Pancreas (tissue), 10 donors: ENCODE data around the gene HMX1. TPM values are rescaled to one million over a fixed set of nuclear protein-coding genes. Genes with fewer than 3 reads are reported as not detected.
A peak's percentile ranks its signal among the peaks of the same experiment; 100 is the strongest.

ENCODE experiments used
- ATAC-seq, 4 donors: fragments of 200-7000 bp; cut with Tn5 transposase; one replicate each; pipeline versions ENCODE4 v1.8.0 to v1.9.1; 2020; ENCODE audit warnings: mild to moderate bottlenecking in 4 of 4, moderate library complexity in 4 of 4
- DNase-seq, 6 donors: peaks; one replicate each; pipeline ENCODE4 v3.0.0-alpha.2; 2020
- FAIRE-seq: peaks from 2 replicates; lab custom pipeline; 2012; peaks lifted over from hg19 to GRCh38; lab: Jason Lieb, UNC
- H3K27ac ChIP-seq, 4 donors: fragments of 200-600 bp; sonication (generic); 1 replicate in 3 of 4; 2 replicates in 1 of 4; pipeline versions ENCODE4 v1.5.0 to v1.8.0; 2020
- H3K27me3 ChIP-seq, 4 donors: fragments of 200-600 bp; one replicate each; pipeline ENCODE4 v1.8.0; 2021
- H3K36me3 ChIP-seq, 3 donors: fragments of 200-600 bp; sonication (generic) in 1 of 3; one replicate each; pipeline versions ENCODE4 v1.5.0 to v1.8.0; 2020 to 2021
- H3K4me1 ChIP-seq, 3 donors: fragments of 200-600 bp; one replicate each; pipeline ENCODE4 v1.8.0; 2021
- H3K4me3 ChIP-seq, 4 donors: fragments of 200-600 bp; sonication (generic) in 2 of 4; one replicate each; pipeline versions ENCODE4 v1.5.0 to v1.8.0; 2020 to 2021
- H3K9me3 ChIP-seq, 4 donors: fragments of 200-600 bp; one replicate each; pipeline ENCODE4 v1.8.0; 2021
- CTCF ChIP-seq, 4 donors: fragments of 200-600 bp; sonication (generic) in 3 of 4; IDR thresholded peaks; one replicate each; pipeline versions ENCODE4 v1.5.0 to v1.8.0; 2021; ENCODE audit warnings: antibody characterized with exemption in 4 of 4
- WGBS, 2 donors: extraction: QIAGEN DNeasy Blood & Tissue Kit; methylation state at CpG; one replicate each; pipeline ENCODE4 v1.1.7; 2013; 5-methylcytosine and 5-hydroxymethylcytosine counted together
- intact Hi-C, 3 donors: fragments of 100-400 bp; cut with DNase I; formaldehyde crosslinking; loops; one replicate each; pipeline versions ENCODE4 v1.11.1 to v1.14.2; 2022
- polyA plus RNA-seq, 2 donors: library from polyadenylated mRNA; stranded (reverse); fragments of 200-250 nt; gene quantifications; one replicate each; pipeline ENCODE4 v1.2.3, GENCODE V29; 2013
- total RNA-seq, 6 donors: library from RNA; stranded (reverse); fragmentation: NEBNext Ultra II Directional in 4 of 6; extraction: Animal tissue kit (Norgen Biotek cat#: 25700) in 4 of 6; gene quantifications; one replicate each; pipeline versions ENCODE4 v1.2.1 to v1.2.4, GENCODE V29; 2021 to 2023
- donor health status: healthy with polysubstance abuse.
- donor health status: DM: no; HTN: no; CAD: no; lungs with moderate emphysema.
- donor health status: DM: no; HTN: no; CAD: no.
- donor health status: control.
- donor health status: control.
- donor health status: Bipolar disorder and iron deficiency.
- donor health status: DM: yes; HTN: yes; CAD: no.
- donor health status: DM: no; HTN: no; CAD: no.
- donor health status: DM: no; HTN: no; CAD: no.
- donor health status: DM: yes; HTN: yes; CAD: no.

The HMX1 gene
- total and polyA plus RNA-seq, 8 donors = not detected

- intact Hi-C loops = no loop called here
- no peaks in the 10 kb centered on the region for H3K9me3 ChIP-seq
Measured at GRCh38 chr4:8830611-8831200, 40.9 kb downstream of the HMX1 start.

GRCh38 chr4:8830056-8830455, 41.6 kb downstream of the HMX1 start:
- H3K27ac ChIP-seq = no peak overlapping the region
- no peaks in the 10 kb centered on the region for H3K9me3 ChIP-seq
- no peaks in the 10 kb centered on the region for H3K36me3 ChIP-seq
- DNase-seq = peak in 1 of 6 donors; percentile 24
- H3K4me1 ChIP-seq = no peaks in the 10 kb centered on the region
- no peak overlapping the region for H3K4me3 ChIP-seq
- TF ChIP-seq CTCF (IDR thresholded peaks at IDR 0.05) = no peak
- 46 to 48% methylated on average over 7 of the region's 7 CpGs for WGBS, 2 donors
- ATAC-seq = no peak
- intact Hi-C loops = no loop called here
- H3K27me3 ChIP-seq = no peaks in the 10 kb centered on the region
- no peak for FAIRE-seq

More at GRCh38 chr4:8830611-8831200, 40.9 kb downstream of the HMX1 start:
- no peaks in the 10 kb centered on the region for H3K4me1 ChIP-seq
- H3K27ac ChIP-seq = no peak overlapping the region
- 58 to 74% methylated on average over 11 of the region's 11 CpGs for WGBS, 2 donors
- no peak for TF ChIP-seq CTCF (IDR thresholded peaks at IDR 0.05)
- ATAC-seq (no peak), FAIRE-seq (no peak), DNase-seq (peak in 2 of 6 donors; percentile 2 to 23)
- no peaks in the 10 kb centered on the region for H3K36me3 ChIP-seq
- H3K27me3 ChIP-seq = no peaks in the 10 kb centered on the region
- H3K4me3 ChIP-seq = no peak overlapping the region

- Histone ChIP-seq H3K4me3 (no peak overlapping the region), H3K36me3 (no peaks in the 10 kb centered on the region), H3K27me3 (no peaks in the 10 kb centered on the region), H3K27ac (no peak overlapping the region), H3K4me1 (no peaks in the 10 kb centered on the region), H3K9me3 (no peaks in the 10 kb centered on the region)
- no peak for TF ChIP-seq CTCF (IDR thresholded peaks at IDR 0.05)
- WGBS, 2 donors = 62 to 67% methylated on average over 2 of the region's 2 CpGs
- DNase-seq (no peak), ATAC-seq (no peak), FAIRE-seq (no peak)
- intact Hi-C loops = no loop called here
Measured at GRCh38 chr4:8829584-8829983, 42.1 kb downstream of the HMX1 start.

- intact Hi-C loops = no loop called here
- no peaks in the 10 kb centered on the region for H3K36me3 ChIP-seq
- WGBS, 2 donors = 62 to 72% methylated on average over 4 of the region's 4 CpGs
- peaks cover 0 to 2% (median 0%) of the 10 kb centered on the region in 4 donors for H3K27me3 ChIP-seq
- ATAC-seq = no peak
- TF ChIP-seq CTCF (IDR thresholded peaks at IDR 0.05) = no peak
- no peak for FAIRE-seq
- H3K4me1 ChIP-seq = no peaks in the 10 kb centered on the region
- DNase-seq = no peak
- no peak overlapping the region for H3K27ac ChIP-seq
- no peaks in the 10 kb centered on the region for H3K9me3 ChIP-seq
- no peak overlapping the region for H3K4me3 ChIP-seq
Measured at GRCh38 chr4:8828869-8829268, 42.8 kb downstream of the HMX1 start.

- no peaks in the 10 kb centered on the region for H3K9me3 ChIP-seq
- WGBS, 2 donors = 68 to 77% methylated on average over 21 of the region's 21 CpGs
- H3K27me3 ChIP-seq = peaks cover 0 to 6% (median 0%) of the 10 kb centered on the region in 4 donors
- no peak overlapping the region for H3K27ac ChIP-seq
- FAIRE-seq = no peak
- peak in 2 of 6 donors; percentile 7 to 36 for DNase-seq
- no peak for TF ChIP-seq CTCF (IDR thresholded peaks at IDR 0.05)
- no peak for ATAC-seq
- no peaks in the 10 kb centered on the region for H3K36me3 ChIP-seq
- intact Hi-C loops = no loop called here
- H3K4me3 ChIP-seq = no peak overlapping the region
- H3K4me1 ChIP-seq = no peaks in the 10 kb centered on the region
Measured at GRCh38 chr4:8821151-8821950, 50.3 kb downstream of the HMX1 start.
